Measurements from ENCODE around the gene GOLGA8T.
"Not testable (repeated sequence)": the region's sequence is repeated elsewhere in the genome, so short reads cannot be mapped to it uniquely, and the experiment has no call there.

The GOLGA8T gene

DNA sequence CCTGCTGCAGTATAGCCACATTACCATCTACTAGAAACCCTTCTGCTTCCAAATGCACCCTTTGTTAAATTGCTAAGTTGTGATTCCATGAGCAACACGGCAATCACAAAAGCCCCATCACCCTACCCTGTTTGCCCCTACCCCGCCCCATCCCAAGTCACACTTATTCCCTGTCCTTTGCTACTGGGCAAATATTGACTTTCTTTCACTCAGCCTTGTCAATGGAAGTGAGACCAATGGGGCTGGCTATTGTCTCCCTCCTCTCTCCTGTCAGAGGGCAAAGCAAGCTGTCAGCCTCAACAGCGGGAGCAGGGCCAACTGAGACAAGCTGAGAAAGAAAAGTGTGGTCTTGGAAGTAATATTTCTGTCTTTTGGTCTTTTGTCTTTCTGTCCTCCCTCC, 52.6 kb downstream of the GOLGA8T start:
- not testable (repeated sequence) for DNase-seq (ENCODE audit: extremely low spot score, insufficient read length, low read depth); FAIRE-seq

DNA sequence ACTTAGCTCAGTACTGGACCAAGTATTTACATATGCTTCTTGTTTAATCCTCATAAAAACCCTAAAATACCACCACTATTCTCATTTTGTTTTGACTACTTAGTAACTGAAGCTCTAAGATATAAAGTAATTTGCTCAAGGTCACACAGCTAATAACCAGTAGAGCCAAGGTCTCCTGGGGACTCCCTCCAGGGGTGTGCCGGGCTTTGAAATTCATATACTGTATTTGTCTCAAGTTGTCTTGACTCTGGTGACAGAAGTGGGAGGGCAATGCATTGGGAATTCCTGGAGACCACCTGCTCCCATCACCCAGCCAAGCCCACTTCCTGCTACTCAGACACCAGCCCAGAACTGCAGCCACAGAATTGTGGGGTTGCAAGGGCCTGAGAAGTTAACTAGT, 54.9 kb downstream of the GOLGA8T start:
- FAIRE-seq; DNase-seq (ENCODE audit: extremely low spot score, insufficient read length, low read depth): not testable (repeated sequence)

DNA sequence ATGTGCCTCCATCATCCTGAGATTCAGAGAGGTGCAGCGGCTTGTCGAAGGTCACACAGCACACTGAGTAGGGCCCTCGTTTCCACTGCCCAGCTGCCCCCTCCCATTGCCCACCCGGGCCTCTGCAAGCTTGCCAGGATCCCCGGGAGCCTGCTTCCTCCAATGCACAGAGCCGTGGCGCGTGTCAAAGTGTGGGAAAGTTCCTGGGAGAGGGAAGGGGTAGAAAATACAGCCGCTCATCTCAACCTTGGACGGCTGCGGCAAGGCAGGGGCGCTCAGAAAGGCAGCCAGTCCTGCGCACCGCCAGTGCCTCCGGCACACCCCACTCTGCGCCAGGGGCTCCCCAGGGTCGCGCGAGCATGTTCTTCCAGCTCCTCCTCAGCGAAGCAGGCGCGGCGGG, 56.3 kb downstream of the GOLGA8T start:
- not testable (repeated sequence) for FAIRE-seq; DNase-seq (ENCODE audit: extremely low spot score, insufficient read length, low read depth)

DNA sequence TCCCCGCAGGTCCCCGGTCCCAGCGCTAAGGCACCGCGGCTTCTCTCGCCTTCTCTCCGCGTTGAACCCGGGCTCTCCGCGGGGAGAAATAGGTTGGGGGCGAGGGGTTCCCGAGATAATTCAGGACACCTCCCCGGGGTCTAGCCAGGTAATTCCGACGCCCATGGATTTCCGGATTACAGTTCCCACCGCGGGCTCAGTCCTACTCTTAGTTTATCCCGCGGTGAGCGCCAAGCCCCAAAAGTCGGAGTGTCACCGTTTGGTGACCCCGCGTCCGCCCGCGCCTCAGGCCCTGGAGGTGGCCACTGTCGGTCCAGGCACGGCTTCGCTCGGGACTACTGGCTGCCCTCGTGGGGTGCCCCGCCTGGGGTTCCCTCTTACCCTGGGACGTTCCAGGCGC, 56.8 kb downstream of the GOLGA8T start:
- not testable (repeated sequence) for FAIRE-seq; DNase-seq (ENCODE audit: extremely low spot score, insufficient read length, low read depth)

DNA sequence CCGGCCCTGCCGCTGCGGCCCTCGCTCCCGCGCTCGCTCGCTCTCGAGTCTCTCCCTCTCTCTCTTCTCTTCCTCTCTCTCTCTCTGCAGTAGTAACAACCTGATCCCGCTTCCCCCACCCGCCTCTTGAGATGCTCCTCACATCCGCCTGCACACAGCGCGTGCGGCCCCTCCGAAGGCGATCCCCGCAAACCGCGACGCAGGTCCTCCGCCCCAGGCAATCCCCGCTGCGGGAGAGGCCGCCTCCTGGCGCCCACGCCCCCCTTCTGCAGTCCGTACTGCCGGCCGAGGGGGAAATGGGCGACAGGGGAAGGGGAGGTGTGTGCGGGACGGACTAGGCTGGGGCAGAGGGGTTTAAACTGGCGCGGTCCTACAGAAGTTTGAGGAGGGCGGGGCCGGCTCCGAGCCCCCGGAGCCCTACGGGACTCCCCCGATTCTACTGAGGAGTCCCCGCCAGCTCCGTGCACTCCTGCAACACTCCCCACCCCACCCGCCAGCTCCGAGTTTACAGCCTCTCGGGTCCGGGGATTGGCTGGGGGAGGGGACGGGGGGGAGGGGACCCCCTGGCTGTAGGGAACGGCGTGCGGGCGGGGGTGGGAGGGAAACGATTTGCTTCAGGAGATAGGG, 57.4 kb downstream of the GOLGA8T start:
- FAIRE-seq; DNase-seq (ENCODE audit: extremely low spot score, insufficient read length, low read depth): not testable (repeated sequence)

DNA sequence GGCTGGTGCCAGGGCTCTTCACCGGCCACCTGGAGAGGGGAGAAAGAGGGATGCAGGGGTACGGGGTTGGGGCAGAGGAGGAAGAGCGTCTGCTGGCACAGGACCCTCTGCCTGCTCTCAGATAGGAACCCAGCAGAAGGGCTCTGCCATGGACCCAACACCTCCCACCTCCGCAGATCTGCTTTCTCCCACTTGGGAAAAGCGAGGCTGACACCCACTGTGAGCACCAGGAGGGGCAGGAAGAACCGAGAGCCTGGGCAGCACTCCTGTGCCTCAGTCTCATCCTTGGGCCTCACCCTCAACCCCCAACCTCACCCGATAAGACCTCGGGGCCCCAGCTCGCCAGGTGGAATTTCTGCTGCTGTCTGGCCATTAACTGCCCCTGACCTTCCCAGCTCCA, 58.0 kb downstream of the GOLGA8T start:
- DNase-seq (ENCODE audit: extremely low spot score, insufficient read length, low read depth); FAIRE-seq: not testable (repeated sequence)

Data from GM18507 (cell line).